SHP77 treated with DMSO at 0.1 percent for 48 hours (cell line): ENCODE results near the gene DACH1.

Experiments
- DNase-seq: peaks from one replicate; lab custom pipeline; 2025; lab: John Stamatoyannopoulos, UW

The DACH1 gene

DNA sequence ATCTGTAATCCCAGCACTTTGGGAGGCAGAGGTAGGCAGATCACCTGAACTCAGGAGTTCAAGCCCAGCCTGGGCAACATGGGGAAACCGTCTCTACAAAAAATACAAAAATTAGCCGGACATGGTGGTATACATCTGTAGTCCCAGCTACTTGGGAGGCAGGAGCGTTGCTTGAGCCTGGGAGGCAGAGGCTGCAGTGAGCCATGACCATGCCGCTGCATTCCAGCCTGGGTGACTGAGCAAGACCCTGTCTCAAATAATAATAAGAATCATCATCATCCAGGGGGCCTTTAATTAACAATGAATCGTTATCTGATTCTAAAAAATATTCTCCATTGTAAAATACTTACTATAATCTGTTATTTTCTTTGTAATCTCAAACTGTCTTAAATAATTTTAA lies 283.4 kb downstream of the DACH1 start:
- DNase-seq, result no peak

GRCh38 chr13:71580614-71581013 lies 286.4 kb downstream of the DACH1 start:
- no peak for DNase-seq

GRCh38 chr13:71578048-71578447 lies 289.0 kb downstream of the DACH1 start:
- no peak for DNase-seq

DNA sequence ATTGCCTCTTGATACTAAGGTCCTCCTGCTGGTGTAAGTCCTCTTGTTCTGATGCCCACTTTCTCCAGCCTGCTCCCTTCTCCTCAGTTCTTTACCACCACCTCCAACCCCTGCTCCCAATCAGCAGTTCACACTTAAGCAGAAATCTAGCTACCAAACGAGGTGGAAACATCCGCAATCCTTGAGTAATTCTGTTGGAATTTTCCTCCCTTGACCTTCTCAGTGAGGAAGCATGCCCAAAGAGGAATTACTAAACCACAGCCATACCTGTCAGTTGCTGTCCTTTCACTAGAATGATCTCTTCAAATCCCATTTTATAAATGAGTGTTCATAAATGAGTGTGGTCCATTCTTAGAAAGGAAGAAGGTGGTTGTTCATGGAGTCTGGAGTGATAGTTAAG lies 289.9 kb downstream of the DACH1 start:
- no peak for DNase-seq

DNA sequence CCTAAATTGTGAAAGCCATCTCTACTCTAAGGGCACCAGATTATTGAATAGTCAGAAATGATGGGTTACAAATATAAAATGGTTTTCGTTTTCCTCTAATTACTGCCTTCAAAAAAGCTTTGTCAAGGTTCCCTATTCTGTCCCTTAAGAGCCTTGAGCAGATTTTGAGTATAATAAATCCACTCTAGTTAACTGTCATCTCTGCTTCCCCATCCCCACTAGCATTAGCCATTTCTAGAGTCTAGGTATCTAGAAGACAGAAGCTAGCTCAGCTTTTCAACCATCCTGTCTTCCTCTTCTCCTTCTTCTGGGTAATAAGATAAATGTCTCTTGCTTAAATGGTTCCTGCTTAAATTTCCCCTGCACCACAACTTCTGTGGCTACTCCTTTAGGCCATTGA lies 290.4 kb downstream of the DACH1 start:
- DNase-seq, result no peak

DNA sequence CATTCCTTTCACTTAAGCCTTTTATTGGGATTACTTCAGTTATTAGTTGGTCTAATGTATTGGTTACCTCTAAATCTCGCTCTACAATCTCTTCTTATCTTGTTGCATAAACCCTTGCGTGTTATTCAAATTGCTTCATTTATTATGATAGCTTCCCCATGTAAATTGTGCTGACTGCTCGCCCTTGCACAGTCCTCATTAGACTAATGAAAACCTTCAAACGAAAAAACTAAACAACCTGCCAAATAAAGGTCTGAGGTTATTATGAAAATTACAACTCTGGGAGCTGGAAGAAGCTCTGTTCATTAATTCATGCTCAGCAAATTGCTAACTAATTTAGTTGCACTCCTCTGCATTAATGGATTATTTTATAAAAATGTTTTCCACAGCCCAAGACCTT lies 320.1 kb downstream of the DACH1 start:
- DNase-seq, result no peak

- no peak for DNase-seq
Measured at GRCh38 chr13:71540098-71540497, 326.9 kb downstream of the DACH1 start.

DNA sequence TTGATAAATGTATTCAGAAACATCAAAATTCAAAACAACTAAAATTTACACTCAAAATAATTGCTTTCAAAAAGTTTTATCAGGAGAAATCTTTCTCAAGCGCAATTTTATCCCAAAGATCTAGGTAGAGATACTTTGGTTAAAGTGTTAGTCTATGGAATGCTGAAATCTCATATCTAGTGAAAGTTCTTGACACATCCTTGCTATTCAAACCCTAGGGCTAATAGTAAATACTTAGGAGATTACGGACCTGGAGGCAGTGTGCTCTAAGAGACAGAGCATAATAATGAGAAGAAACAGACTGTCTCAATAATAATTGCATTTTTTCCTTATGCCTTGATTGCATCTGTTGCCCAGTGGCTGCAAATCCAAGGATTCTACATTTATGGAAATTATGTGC lies 330.8 kb downstream of the DACH1 start:
- DNase-seq, result no peak

DNA sequence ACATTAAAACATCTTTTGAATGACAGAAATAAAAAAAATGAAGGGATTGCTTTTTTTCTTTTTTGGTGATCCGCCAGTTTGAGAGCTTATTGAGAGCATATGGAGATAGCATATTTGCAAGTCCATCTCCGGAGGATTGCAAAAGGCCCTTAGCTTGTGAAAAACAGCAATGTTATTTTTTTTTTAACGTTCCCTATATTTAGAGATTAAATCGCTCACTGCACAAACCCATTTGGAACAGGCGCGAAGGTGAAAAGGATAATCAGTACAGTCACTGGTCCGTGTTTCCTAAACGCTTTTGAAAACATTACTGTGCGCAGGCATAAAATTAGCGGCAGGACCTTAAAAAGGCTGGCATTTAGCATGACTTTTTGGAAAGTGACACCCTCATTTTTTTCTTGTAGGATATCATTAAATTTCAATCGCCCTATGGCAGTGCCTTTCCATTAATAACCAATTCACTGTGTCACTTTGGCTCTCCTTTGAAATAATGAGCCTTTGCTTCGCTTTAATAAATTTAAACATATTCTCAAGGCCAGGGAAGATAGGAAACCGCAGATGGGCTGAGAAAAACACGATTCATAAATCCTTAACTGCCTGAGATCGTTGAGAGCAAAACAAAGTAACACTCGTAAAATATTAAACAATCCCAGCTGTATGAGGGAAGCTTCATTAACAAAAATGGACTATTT lies 342.2 kb downstream of the DACH1 start:
- peak; percentile 55 for DNase-seq

- DNase-seq, result no peak
Measured at GRCh38 chr13:71524245-71524612, 342.8 kb downstream of the DACH1 start.

DNA sequence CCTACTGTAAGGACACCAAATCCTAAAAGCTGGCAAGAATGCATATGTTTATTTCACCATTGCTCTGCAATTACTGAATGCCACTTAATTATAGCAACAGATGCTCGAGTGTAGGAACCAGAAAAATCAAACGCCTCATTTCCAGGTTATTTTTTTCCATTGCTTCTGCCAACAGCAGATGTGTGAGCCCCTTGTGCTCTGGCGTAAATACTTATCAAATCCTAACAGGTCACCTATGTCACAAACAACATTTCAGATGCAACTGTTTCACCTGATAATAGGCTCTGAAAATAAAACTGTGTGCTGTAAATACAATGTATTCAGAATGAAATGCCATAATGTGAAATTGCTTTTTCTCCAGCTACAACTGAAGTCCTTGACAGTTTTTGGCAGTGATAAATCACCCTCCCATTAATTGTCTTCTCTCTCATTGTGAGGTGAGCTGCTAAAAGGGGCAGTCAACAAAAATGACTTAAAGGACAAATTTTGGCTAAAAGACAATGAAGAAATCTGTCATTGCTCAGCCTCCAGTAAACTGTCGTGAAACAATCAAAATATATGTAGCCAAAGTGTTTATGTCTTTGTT lies 344.0 kb downstream of the DACH1 start:
- peak; percentile 36 for DNase-seq

DNA sequence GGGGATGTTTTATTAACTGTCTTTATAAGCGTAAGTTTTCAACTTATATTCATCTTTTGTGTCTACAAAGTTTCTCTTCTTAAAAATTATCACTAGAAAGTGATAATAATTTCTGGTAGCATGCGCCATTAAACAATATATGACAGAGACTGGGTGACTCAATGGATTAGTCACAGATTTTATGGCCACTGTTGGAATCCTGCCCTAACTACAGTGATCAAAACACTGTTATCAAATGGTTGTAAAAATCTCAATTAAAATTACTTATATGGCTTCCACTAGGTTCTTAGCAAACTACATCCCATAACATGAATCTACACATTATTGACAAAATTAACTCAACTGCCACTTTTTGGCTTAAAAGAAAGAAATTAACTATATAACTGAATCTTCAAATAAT lies 350.0 kb downstream of the DACH1 start:
- no peak for DNase-seq

GRCh38 chr13:71516521-71516920 lies 350.5 kb downstream of the DACH1 start:
- peak; percentile 23 for DNase-seq

- DNase-seq, result peak; percentile 83
Measured at GRCh38 chr13:71515744-71516038, 351.3 kb downstream of the DACH1 start.

GRCh38 chr13:71514900-71515743 lies 351.9 kb downstream of the DACH1 start:
- DNase-seq, result no peak

DNA sequence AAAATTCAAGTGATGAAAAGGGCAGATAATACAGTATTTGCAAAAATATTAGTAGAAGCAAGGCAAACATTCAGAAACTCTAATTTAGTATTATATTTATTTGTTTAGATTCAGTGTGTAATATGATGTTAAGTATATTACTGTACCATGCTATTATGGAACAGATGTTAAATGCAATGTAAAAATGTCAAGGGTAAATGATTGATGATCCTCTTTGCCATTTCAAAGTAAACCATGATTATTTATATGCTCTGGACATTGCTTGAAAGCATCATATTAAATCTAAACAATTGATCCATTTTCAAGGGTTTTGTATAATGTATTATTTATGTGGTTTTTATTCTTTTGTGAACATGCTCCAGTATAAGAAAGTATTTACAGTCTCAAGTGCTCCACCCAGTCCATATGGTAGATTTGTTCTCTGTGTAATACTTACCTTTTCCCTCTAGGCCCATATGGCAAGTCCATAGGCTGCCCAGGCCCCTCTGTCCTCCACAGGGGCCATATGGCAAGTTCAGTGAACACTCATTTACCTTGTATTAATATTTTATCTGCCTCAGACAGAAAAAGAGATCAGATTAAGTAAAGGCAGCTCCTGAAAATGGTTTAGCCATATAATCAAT lies 353.5 kb downstream of the DACH1 start:
- peak; percentile 61 for DNase-seq

GRCh38 chr13:71503781-71504180 lies 363.2 kb downstream of the DACH1 start:
- no peak for DNase-seq

- DNase-seq, result no peak
Measured at GRCh38 chr13:71499944-71500514, 367.0 kb downstream of the DACH1 start.

GRCh38 chr13:71499235-71499634 lies 367.8 kb downstream of the DACH1 start:
- no peak for DNase-seq

- DNase-seq, result no peak
Measured at GRCh38 chr13:71493189-71493588, 373.8 kb downstream of the DACH1 start.

DNA sequence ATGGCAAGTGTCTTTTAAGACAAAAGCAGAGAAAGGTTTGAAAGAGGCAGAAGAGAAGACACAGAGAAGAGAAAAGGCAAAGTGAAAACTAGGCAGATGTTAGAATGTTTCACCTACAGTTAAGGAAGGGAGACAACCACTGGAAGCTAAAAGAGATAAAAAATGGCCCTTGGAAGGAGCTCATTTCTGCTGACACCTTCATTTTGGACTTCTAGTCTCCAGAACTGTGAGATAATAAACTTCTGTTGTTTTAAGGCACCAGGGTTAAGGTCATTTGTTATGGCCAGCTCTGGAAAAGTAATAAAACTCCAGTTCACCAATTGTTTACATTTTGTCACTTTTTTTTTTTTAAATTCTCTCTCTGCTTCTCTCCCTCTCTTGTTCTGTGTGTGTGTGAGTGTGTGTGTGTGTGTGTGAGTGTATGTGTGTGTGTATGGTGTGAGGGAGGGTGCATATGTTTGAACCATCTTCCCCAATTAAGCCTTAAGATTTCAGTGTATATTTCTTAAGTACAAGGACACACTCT lies 374.6 kb downstream of the DACH1 start:
- no peak for DNase-seq

GRCh38 chr13:71491010-71491409 lies 376.0 kb downstream of the DACH1 start:
- DNase-seq, result no peak
